Chondrocyte (in vitro differentiated cells): ENCODE data around the gene IGF1R. TPM values are rescaled to one million over a fixed set of nuclear protein-coding genes. Genes with fewer than 3 reads are reported as not detected.

Source experiments
- DNase-seq: peaks from one replicate; pipeline ENCODE4 v3.0.0; 2021; ENCODE audit warnings: mixed read lengths, low spot score
- H3K27ac Mint-ChIP-seq: one replicate; pipeline ENCODE4 v1.8.0; 2021; ENCODE audit warnings: mild to moderate bottlenecking, moderate library complexity, mixed read lengths; ENCODE audit not compliant: unreplicated experiment
- H3K27me3 Mint-ChIP-seq: 2 replicates; pipeline ENCODE4 v1.8.0; 2021; ENCODE audit warnings: low read depth, mixed read lengths
- H3K36me3 Mint-ChIP-seq: 2 replicates; pipeline ENCODE4 v1.8.0; 2021; ENCODE audit warnings: low read depth, mixed read lengths
- H3K4me1 Mint-ChIP-seq: 2 replicates; pipeline ENCODE4 v1.8.0; 2021; ENCODE audit warnings: low read depth, mild to moderate bottlenecking, mixed read lengths
- H3K4me3 Mint-ChIP-seq: one replicate; pipeline ENCODE4 v1.8.0; 2021; ENCODE audit warnings: mild to moderate bottlenecking, moderate library complexity, mixed read lengths; ENCODE audit not compliant: unreplicated experiment
- H3K9me3 Mint-ChIP-seq: 2 replicates; pipeline ENCODE4 v1.8.0; 2021; ENCODE audit warnings: low read depth, mixed read lengths
- CTCF ChIP-seq: fragments of 200-600 bp; sonication (generic); IDR thresholded peaks from 2 replicates; pipeline ENCODE4 v1.5.0; 2021; ENCODE audit warnings: antibody characterized with exemption, mild to moderate bottlenecking, moderate library complexity
- total RNA-seq: library from RNA; stranded (reverse); gene quantifications from 3 replicates; pipeline ENCODE4 v1.2.1, GENCODE V29; 2021

The IGF1R gene
- total RNA-seq, 1 donor from 2014 or later = 119 TPM

- DNase-seq = no peak
- peaks cover 80% of the 10 kb centered on the region for H3K4me1 Mint-ChIP-seq
- H3K36me3 Mint-ChIP-seq = peaks cover 6% of the 10 kb centered on the region
Observed at GRCh38 chr15:98896002-98896721, 247.8 kb downstream of the IGF1R start.

GRCh38 chr15:98896802-98897732 is 248.7 kb downstream of the IGF1R start:
- peaks cover 81% of the 10 kb centered on the region for H3K4me1 Mint-ChIP-seq
- TF ChIP-seq CTCF = no peak
- no peaks in the 10 kb centered on the region for H3K27me3 Mint-ChIP-seq
- H3K36me3 Mint-ChIP-seq = peaks cover 10% of the 10 kb centered on the region
- peak overlapping the region; percentile 96 for H3K27ac Mint-ChIP-seq
- no peak for DNase-seq
- H3K9me3 Mint-ChIP-seq = no peaks in the 10 kb centered on the region
- peak overlapping the region; percentile 44 for H3K4me3 Mint-ChIP-seq

More at GRCh38 chr15:98896002-98896721, 247.8 kb downstream of the IGF1R start:
- Mint-ChIP-seq H3K4me3 (no peak overlapping the region), H3K27ac (peak overlapping the region; percentile 96), H3K9me3 (no peaks in the 10 kb centered on the region), H3K27me3 (no peaks in the 10 kb centered on the region)
- no peak for TF ChIP-seq CTCF

GRCh38 chr15:98898122-98898521 is 249.8 kb downstream of the IGF1R start:
- Mint-ChIP-seq H3K36me3 (peaks cover 10% of the 10 kb centered on the region), H3K4me3 (no peak overlapping the region), H3K27ac (peak overlapping the region; percentile 96), H3K4me1 (peaks cover 87% of the 10 kb centered on the region), H3K27me3 (no peaks in the 10 kb centered on the region), H3K9me3 (no peaks in the 10 kb centered on the region)
- DNase-seq = no peak
- no peak for TF ChIP-seq CTCF

- TF ChIP-seq CTCF = no peak
- no peaks in the 10 kb centered on the region for H3K9me3 Mint-ChIP-seq
- no peaks in the 10 kb centered on the region for H3K27me3 Mint-ChIP-seq
- no peak for DNase-seq
- peaks cover 4% of the 10 kb centered on the region for H3K36me3 Mint-ChIP-seq
- peaks cover 90% of the 10 kb centered on the region for H3K4me1 Mint-ChIP-seq
- peak overlapping the region; percentile 97 for H3K27ac Mint-ChIP-seq
- peak overlapping the region; percentile 76 for H3K4me3 Mint-ChIP-seq
Observed at GRCh38 chr15:98899272-98900021, 251.1 kb downstream of the IGF1R start.

GRCh38 chr15:98900356-98900755 is 252.0 kb downstream of the IGF1R start:
- no peak for DNase-seq
- H3K27ac Mint-ChIP-seq = peak overlapping the region; percentile 97
- H3K27me3 Mint-ChIP-seq = no peaks in the 10 kb centered on the region
- no peaks in the 10 kb centered on the region for H3K9me3 Mint-ChIP-seq
- H3K4me1 Mint-ChIP-seq = peaks cover 94% of the 10 kb centered on the region
- H3K4me3 Mint-ChIP-seq = peak overlapping the region; percentile 76
- H3K36me3 Mint-ChIP-seq = peaks cover 4% of the 10 kb centered on the region
- no peak for TF ChIP-seq CTCF
